GM19438 (cell line): Measurements from ENCODE around the gene TNNT2.

Source experiments
- ATAC-seq: cut with Tn5 transposase; IDR thresholded peaks from one replicate; pipeline ENCODE4 v1.9.1; 2021; ENCODE audit warnings: low read depth; ENCODE audit not compliant: unreplicated experiment

The TNNT2 gene

DNA sequence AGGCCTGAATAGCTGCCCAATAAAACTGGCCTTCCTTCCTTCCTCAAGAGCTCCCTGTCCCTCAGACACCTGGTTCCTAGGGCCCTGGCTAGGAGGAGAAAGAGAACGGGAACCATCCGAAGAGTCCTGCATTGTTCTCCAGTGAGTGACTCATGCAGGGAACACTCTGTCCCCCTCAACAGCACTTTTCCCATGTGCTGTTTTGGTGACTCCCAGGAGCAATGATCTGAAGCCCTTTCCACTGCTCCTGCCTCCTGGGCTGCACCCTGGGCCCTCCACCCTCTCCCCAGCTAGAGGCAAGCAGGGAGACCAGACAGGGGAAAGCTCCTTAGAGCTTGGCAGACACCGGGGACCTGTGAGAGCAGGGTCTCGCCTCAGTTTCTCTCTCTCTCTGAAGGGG, 18.9 kb downstream of the TNNT2 start:
- no peak for ATAC-seq

- ATAC-seq = no peak
Observed at GRCh38 chr1:201357636-201358348, 19.7 kb downstream of the TNNT2 start.

GRCh38 chr1:201357211-201357610, 20.3 kb downstream of the TNNT2 start:
- ATAC-seq = no peak

DNA sequence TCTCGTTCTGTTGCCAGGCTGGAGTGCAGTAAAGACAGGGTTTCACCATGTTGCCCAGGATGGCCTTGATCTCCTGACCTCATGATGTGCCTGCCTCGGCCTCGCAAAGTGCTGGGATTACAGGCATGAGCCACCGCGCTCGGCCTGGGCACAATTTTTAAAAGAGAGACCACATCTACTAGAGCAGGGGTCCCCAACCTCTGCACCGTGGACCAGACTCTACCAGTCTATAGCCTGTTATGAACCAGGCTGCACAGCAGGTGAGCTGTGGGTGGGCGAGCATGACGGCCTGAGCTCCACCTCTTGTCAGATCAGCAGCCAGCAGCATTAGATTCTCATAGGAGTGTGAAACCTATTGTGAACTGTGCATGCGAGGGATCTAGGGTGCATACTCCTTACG, 20.8 kb downstream of the TNNT2 start:
- ATAC-seq = no peak

DNA sequence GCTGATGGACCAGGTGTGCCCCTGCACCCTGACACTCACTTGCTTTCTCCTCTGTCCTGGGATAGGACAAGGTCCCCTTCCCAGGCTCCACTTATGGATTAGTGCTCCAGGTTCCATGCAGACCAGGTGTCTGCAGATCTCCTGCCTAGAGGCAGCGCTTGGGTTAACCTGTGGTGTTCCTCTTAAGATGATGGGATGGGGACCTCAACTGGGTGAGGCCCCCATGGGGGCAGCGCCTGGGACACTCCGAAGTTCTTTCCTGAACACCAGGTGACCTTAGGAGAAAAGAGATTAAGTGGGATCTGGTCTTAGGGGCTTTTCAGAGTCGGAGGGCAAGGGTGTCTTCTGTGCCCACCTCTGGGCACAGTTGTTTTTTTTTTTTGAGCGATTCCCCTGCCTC, 21.2 kb downstream of the TNNT2 start:
- no peak for ATAC-seq

GRCh38 chr1:201355471-201355870, 22.0 kb downstream of the TNNT2 start:
- no peak for ATAC-seq

DNA sequence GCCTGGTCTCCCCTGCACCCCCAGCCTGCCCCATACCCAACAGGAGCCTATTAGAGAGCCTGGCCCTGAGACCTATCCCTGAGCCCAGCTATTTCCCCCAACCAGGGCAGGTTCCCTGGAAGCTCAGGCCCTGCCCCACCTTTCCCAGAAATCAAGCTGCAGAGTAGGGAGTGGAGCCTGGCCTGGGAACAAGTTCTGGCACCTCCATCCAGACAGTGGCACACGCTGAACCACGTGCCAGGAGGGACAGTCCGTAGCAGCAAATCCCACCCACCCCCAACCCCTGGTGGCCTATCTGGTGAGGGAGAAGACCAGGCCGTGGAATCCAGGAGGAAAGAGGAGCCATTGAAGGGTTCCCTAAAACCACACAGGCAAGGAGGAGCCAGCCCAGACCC, 22.6 kb downstream of the TNNT2 start:
- no peak for ATAC-seq

- ATAC-seq = no peak
Observed at GRCh38 chr1:201354151-201354900, 23.2 kb downstream of the TNNT2 start.

GRCh38 chr1:201353186-201353940, 24.1 kb downstream of the TNNT2 start:
- ATAC-seq = no peak

DNA sequence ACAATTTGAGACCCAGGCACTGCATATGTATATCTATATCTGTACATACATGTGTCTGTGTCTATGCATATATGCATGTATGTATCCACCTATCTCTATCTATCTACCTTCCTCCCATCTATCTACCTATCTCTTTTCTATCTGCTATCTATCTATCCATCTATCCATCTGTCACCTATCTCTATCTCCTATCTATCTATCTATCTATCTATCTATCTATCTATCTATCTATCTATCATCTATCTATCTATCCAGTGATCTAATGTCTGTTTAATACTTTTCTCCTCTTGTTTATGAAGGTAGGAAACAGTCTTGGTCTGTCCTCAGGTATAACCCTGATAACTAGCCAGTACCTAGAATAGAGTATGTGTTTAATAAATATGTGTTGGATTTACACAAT, 25.9 kb downstream of the TNNT2 start:
- no peak for ATAC-seq

GRCh38 chr1:201350884-201351283, 26.6 kb downstream of the TNNT2 start:
- ATAC-seq = no peak

DNA sequence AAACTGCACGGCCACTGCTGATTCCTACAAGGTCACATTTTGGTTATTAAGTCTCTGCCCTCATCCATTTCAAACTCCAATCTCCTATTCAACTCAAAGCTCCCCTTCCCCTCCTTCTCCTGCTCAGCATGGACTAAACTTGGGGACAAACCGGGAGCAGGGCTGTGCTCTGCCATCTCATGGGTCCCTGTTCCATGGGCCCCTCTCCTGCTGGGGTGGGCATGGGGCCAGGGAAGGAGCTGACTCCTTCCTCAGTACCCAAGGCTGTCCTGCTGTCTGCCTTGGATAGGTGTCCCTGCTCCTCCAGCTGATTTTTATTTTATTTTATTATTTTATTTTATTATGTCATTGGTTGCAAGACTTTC, 27.1 kb downstream of the TNNT2 start:
- no peak for ATAC-seq

DNA sequence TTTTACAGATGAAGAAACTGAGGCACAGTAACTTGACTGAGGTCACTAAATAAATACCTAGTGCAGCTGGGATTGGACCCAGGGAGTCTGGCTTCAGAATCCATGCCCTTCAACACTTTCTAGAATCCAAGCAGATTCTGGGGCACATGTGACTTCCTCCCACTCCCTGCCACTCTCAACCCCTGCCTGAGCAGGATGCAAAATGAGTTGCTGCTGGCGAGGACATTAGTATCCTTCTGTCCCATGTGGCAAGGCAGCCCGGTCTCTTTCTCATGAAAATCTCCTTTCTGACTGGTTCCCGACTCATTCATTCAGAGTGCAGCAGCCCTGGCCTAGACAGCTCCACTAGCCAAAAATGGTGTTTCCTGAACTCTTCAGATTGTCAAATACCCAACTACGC, 28.4 kb downstream of the TNNT2 start:
- ATAC-seq = no peak

- ATAC-seq = no peak
Observed at GRCh38 chr1:201348211-201348566, 29.3 kb downstream of the TNNT2 start.

- no peak for ATAC-seq
Observed at GRCh38 chr1:201347498-201348210, 29.8 kb downstream of the TNNT2 start.

DNA sequence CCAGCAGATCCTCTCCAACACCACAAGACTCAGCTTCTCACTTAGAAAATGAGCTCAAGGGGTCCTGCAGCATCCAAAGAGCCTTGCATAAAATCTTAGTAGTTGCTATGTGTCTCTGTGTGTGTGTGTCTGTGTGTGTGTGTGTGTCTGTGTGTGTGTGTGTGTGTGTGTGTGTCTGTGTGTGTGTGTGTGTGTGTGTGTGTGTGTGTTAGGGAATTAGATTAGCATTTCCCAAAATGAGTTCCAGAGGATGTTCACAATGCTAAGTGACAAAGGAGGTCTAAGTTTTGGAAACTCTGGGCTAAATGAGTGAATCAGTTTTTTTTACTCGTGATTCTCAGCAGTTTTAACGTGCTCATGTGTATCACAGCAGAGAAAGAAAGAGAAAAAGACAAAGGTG, 30.5 kb downstream of the TNNT2 start:
- no peak for ATAC-seq

GRCh38 chr1:201346337-201346939, 31.0 kb downstream of the TNNT2 start:
- ATAC-seq = no peak

- no peak for ATAC-seq
Observed at GRCh38 chr1:201345081-201345355, 32.5 kb downstream of the TNNT2 start.

- ATAC-seq = no peak
Observed at GRCh38 chr1:201344206-201345080, 33.0 kb downstream of the TNNT2 start.

DNA sequence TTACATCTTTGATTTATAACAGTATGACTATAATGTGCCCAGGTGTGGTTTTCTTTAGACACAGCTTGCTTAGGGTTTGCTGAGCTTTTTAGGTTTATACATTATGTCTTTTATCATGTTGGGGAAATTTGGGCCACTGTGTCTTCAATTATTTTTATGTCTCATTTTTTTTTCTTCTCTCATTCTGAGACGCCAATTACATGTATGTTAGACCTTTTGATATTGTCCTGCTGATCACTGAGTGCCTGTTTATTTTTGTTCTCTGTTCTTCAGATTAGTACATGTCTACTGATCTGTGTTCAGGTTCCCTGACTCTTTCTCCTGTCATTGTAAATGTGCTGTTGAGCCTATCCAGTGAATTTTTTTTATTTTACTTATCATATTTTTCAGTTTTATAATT, 36.1 kb downstream of the TNNT2 start:
- no peak for ATAC-seq
